GM23338 (cell line): ENCODE measurements around the gene UBA1. TPM values are rescaled to one million over a fixed set of nuclear protein-coding genes. Genes with fewer than 3 reads are reported as not detected.
A peak's percentile ranks its signal among the peaks of the same experiment; 100 is the strongest.

Experiments
- ATAC-seq: fragments of 200-7000 bp; cut with Tn5 transposase; 3 replicates; pipeline ENCODE4 v1.9.1; 2020
- DNase-seq: peaks from one replicate; pipeline ENCODE4 v3.0.0-alpha.2; 2015; ENCODE audit warnings: low spot score
- H2AFZ ChIP-seq: fragments of 200-600 bp; sonication (generic); 2 replicates; pipeline ENCODE4 v1.8.0; 2016; ENCODE audit warnings: antibody characterized with exemption, mild to moderate bottlenecking, moderate library complexity
- H3F3A ChIP-seq: fragments of 200-600 bp; sonication (generic); replicated peaks from 2 replicates; pipeline ENCODE4 v1.8.0; 2017; ENCODE audit warnings: antibody characterized with exemption, mixed run types, low read depth
- H3K27ac ChIP-seq: fragments of 200-600 bp; sonication (generic); 2 replicates; pipeline ENCODE4 v1.6.1; 2016; ENCODE audit warnings: low read depth
- H3K27me3 ChIP-seq: fragments of 200-600 bp; sonication (generic); 2 replicates; pipeline ENCODE4 v1.8.0; 2016; ENCODE audit warnings: mild to moderate bottlenecking, mixed run types, moderate library complexity; ENCODE audit not compliant: insufficient read depth
- H3K36me3 ChIP-seq: fragments of 200-600 bp; sonication (generic); 2 replicates; pipeline ENCODE4 v1.8.0; 2016; ENCODE audit warnings: mild to moderate bottlenecking; ENCODE audit not compliant: insufficient read depth
- H3K4me1 ChIP-seq: fragments of 200-600 bp; sonication (generic); 2 replicates; pipeline ENCODE4 v1.8.0; 2016; ENCODE audit warnings: mild to moderate bottlenecking, moderate library complexity; ENCODE audit not compliant: insufficient read depth
- H3K4me2 ChIP-seq: fragments of 200-600 bp; sonication (generic); 2 replicates; pipeline ENCODE4 v1.7.1; 2017; ENCODE audit warnings: mixed run types
- H3K4me3 ChIP-seq: fragments of 200-600 bp; sonication (generic); 2 replicates; pipeline ENCODE4 v1.6.1; 2016; ENCODE audit warnings: mixed run types
- H3K79me2 ChIP-seq: fragments of 200-600 bp; sonication (generic); replicated peaks from 2 replicates; pipeline ENCODE4 v1.8.0; 2017; ENCODE audit warnings: mild to moderate bottlenecking; ENCODE audit not compliant: insufficient read depth
- H3K9me2 ChIP-seq: fragments of 200-600 bp; sonication (generic); 2 replicates; pipeline ENCODE4 v1.8.0; 2017; ENCODE audit not compliant: insufficient read depth
- H4K20me1 ChIP-seq: fragments of 200-600 bp; sonication (generic); replicated peaks from 2 replicates; pipeline ENCODE4 v1.8.0; 2017; ENCODE audit warnings: mild to moderate bottlenecking; ENCODE audit not compliant: insufficient read depth
- H3K27ac Mint-ChIP-seq: 2 replicates; pipeline ENCODE4 v1.8.0; 2020; ENCODE audit warnings: inconsistent platforms, mild to moderate bottlenecking, moderate library complexity, mixed read lengths
- H3K27me3 Mint-ChIP-seq: 3 replicates; pipeline ENCODE4 v1.8.0; 2022; ENCODE audit warnings: low read depth, mild to moderate bottlenecking, moderate library complexity, mixed read lengths, inconsistent platforms; ENCODE audit not compliant: insufficient read depth, poor library complexity
- H3K36me3 Mint-ChIP-seq: 3 replicates; pipeline ENCODE4 v1.8.0; 2021; ENCODE audit warnings: low read depth, mild to moderate bottlenecking, inconsistent platforms, moderate library complexity, mixed read lengths
- H3K4me1 Mint-ChIP-seq: 3 replicates; pipeline ENCODE4 v1.8.0; 2020; ENCODE audit warnings: mild to moderate bottlenecking, inconsistent platforms, mixed read lengths
- H3K4me3 Mint-ChIP-seq: 3 replicates; pipeline ENCODE4 v1.8.0; 2021; ENCODE audit warnings: moderate library complexity, mild to moderate bottlenecking, inconsistent platforms, mixed read lengths
- H3K9me3 Mint-ChIP-seq: 3 replicates; pipeline ENCODE4 v1.8.0; 2020; ENCODE audit warnings: moderate library complexity, mild to moderate bottlenecking, inconsistent platforms, mixed read lengths
- CREB1 ChIP-seq: fragments of 250-450 bp; sonication (Bioruptor Pico); IDR thresholded peaks from 2 replicates; pipeline ENCODE4 v1.5.0; 2020; ENCODE audit warnings: low read depth, mild to moderate bottlenecking, moderate library complexity
- CTCF ChIP-seq, 2 experiments: fragments of 200-600 bp in 1 of 2; sonication (generic) in 1 of 2; conservative IDR thresholded peaks; 2 replicates each; pipeline versions ENCODE4 v1.5.1 to v1.6.1; 2016 to 2017; ENCODE audit warnings: antibody characterized with exemption in 2 of 2, low read depth in 2 of 2, mild to moderate bottlenecking in 2 of 2, moderate library complexity in 1 of 2
- EZH2phosphoT487 ChIP-seq: fragments of 200-600 bp; sonication (generic); IDR thresholded peaks from one replicate; pipeline ENCODE4 v1.8.1; 2018; ENCODE audit warnings: antibody characterized with exemption; ENCODE audit not compliant: unreplicated experiment
- JUNB ChIP-seq: IDR thresholded peaks from one replicate; pipeline ENCODE4 v1.6.1; 2016; ENCODE audit warnings: antibody characterized with exemption; ENCODE audit not compliant: unreplicated experiment
- ZNF331 ChIP-seq: fragments of 250-450 bp; sonication (Bioruptor Pico); IDR thresholded peaks from 2 replicates; pipeline ENCODE4 v1.5.0; 2020; ENCODE audit warnings: low read depth, mild to moderate bottlenecking, moderate library complexity
- ZNF462 ChIP-seq: fragments of 250-450 bp; sonication (Bioruptor Pico); IDR thresholded peaks from 2 replicates; pipeline ENCODE4 v1.5.0; 2020; ENCODE audit warnings: mild to moderate bottlenecking, moderate library complexity
- polyA plus RNA-seq: library from polyadenylated mRNA; unstranded; fragments of >200 nt; fragmentation: Nextera tagmentation; extraction: Ambion mirVana; gene quantifications from 2 replicates; pipeline ENCODE4 v1.2.1, GENCODE V29; 2016
- total RNA-seq: library from RNA; depleted of rRNA; stranded (reverse); fragments of >200 nt; shearing (Covaris generic); gene quantifications from 2 replicates; pipeline ENCODE4 v1.2.3, GENCODE V29; 2014

The UBA1 gene
- total and polyA plus RNA-seq, 2 experiments from 2014 or later, result 104 to 377 TPM

- no peaks in the 10 kb centered on the region for H3K79me2 ChIP-seq
- no peak for DNase-seq
- H3K9me2 ChIP-seq, result no peaks in the 10 kb centered on the region
- TF ChIP-seq CREB1 (CRISPR knock-in tag), result no peak
- TF ChIP-seq CTCF (conservative IDR thresholded peaks at IDR 0.05; ENCODE audit: low read depth in 2 of 2), result peak in 1 of 2 experiments; percentile 33; a peak in 1 of 4 replicates
- no peak for TF ChIP-seq JUNB
- TF ChIP-seq ZNF462 (CRISPR knock-in tag), result no peak
- no peak for TF ChIP-seq EZH2phosphoT487
- no peak for TF ChIP-seq ZNF331
- Mint-ChIP-seq H3K27ac (no peak overlapping the region), H3K27me3 (peaks cover 2% of the 10 kb centered on the region), H3K4me1 (no peaks in the 10 kb centered on the region), H3K9me3 (no peaks in the 10 kb centered on the region), H3K36me3 (peaks cover 92% of the 10 kb centered on the region), H3K4me3 (no peak overlapping the region)
- H3K27ac ChIP-seq, result no peak overlapping the region
- H3K4me1 ChIP-seq, result no peaks in the 10 kb centered on the region
- no peak overlapping the region for H3K4me3 ChIP-seq
- no peaks in the 10 kb centered on the region for H3F3A ChIP-seq
- H3K36me3 ChIP-seq, result peaks cover 32% of the 10 kb centered on the region
- ATAC-seq, result peak; percentile 35; the same call in 2 of the 3 replicates
- H2AFZ ChIP-seq, result no peak overlapping the region
- peaks cover 10% of the 10 kb centered on the region; the same call in 1 of the 2 replicates for H4K20me1 ChIP-seq
- no peak overlapping the region for H3K4me2 ChIP-seq
- no peaks in the 10 kb centered on the region for H3K27me3 ChIP-seq
Measured at GRCh38 chrX:47204970-47205369, 11.3 kb downstream of the UBA1 start.
